GM23248 (cell line): ENCODE measurements around the gene RNPEP.

Source experiments
- EZH2 ChIP-seq: fragments of 200-600 bp; sonication (generic); IDR thresholded peaks from 2 replicates; pipeline ENCODE4 v1.6.1; 2018; ENCODE audit warnings: antibody characterized with exemption, mild to moderate bottlenecking; ENCODE audit not compliant: insufficient read depth, poor library complexity, severe bottlenecking
- EZH2phosphoT487 ChIP-seq: fragments of 200-600 bp; sonication (generic); IDR thresholded peaks from 2 replicates; pipeline ENCODE4 v1.6.1; 2018; ENCODE audit warnings: antibody characterized with exemption, moderate library complexity, mild to moderate bottlenecking, low read depth; ENCODE audit not compliant: insufficient read depth

DNA sequence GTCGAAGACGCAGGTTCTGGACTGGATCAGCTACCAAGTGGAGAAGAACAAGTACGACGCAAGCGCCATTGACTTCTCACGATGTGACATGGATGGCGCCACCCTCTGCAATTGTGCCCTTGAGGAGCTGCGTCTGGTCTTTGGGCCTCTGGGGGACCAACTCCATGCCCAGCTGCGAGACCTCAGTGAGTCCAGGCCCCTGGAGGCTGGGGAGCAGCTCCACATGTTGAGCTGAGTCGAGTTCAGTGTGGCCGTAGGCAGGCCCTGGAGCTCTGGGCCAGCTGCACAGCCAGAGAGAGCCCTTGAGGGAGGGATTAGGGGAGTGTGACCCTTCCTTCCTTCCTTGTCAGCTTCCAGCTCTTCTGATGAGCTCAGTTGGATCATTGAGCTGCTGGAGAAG is 29.5 kb downstream of the RNPEP start:
- no peak for TF ChIP-seq EZH2
- TF ChIP-seq EZH2phosphoT487, result no peak
